AG04450 (cell line): ENCODE results near the gene ZSWIM5. TPM values are rescaled to one million over a fixed set of nuclear protein-coding genes. Genes with fewer than 3 reads are reported as not detected.
"Not testable (repeated sequence)": the region's sequence is repeated elsewhere in the genome, so short reads cannot be mapped to it uniquely, and the experiment has no call there.

Experiments used
- CTCF ChIA-PET: fragments of 300-600, 350-600 bp; formaldehyde crosslinking; extraction: SDS; loops from one replicate; lab custom pipeline; 2022; ENCODE audit warnings: antibody characterized with exemption, inconsistent platforms; lab: Charles Lee
- POLR2A ChIA-PET: fragments of 350-600 bp; formaldehyde crosslinking; extraction: SDS; loops from one replicate; lab custom pipeline; 2021; ENCODE audit warnings: antibody characterized with exemption, inconsistent platforms; lab: Yijun Ruan, JAX
- DNase-seq: peaks from one replicate; pipeline ENCODE4 v3.0.0-alpha.2; 2011; ENCODE audit warnings: low read depth, low spot score
- H3K27ac ChIP-seq: one replicate; pipeline ENCODE4 v1.5.1; 2012; ENCODE audit warnings: low read depth, low read length, control low read depth
- H3K27me3 ChIP-seq: one replicate; pipeline ENCODE4 v1.6.0; 2012; ENCODE audit warnings: low read length; ENCODE audit not compliant: control insufficient read depth, insufficient read depth
- H3K4me3 ChIP-seq: 2 replicates; pipeline ENCODE4 v1.5.1; 2011; ENCODE audit warnings: mild to moderate bottlenecking, low read depth, low read length, control low read depth
- H3K9me3 ChIP-seq: 2 replicates; pipeline ENCODE4 v1.5.1; 2012; ENCODE audit warnings: low read length; ENCODE audit not compliant: control insufficient read depth, insufficient read depth
- CTCF ChIP-seq: IDR thresholded peaks from 2 replicates; pipeline ENCODE4 v1.5.1; 2011; ENCODE audit warnings: low read depth, low read length, control low read depth, inconsistent platforms
- polyA plus RNA-seq: library from polyadenylated mRNA; depleted of rRNA; stranded (reverse); fragments of >200 nt; gene quantifications from 2 replicates; pipeline ENCODE4 v1.2.3, GENCODE V29; 2011

Gene ZSWIM5
- polyA plus RNA-seq, 1 experiment: 0.06 TPM

DNA sequence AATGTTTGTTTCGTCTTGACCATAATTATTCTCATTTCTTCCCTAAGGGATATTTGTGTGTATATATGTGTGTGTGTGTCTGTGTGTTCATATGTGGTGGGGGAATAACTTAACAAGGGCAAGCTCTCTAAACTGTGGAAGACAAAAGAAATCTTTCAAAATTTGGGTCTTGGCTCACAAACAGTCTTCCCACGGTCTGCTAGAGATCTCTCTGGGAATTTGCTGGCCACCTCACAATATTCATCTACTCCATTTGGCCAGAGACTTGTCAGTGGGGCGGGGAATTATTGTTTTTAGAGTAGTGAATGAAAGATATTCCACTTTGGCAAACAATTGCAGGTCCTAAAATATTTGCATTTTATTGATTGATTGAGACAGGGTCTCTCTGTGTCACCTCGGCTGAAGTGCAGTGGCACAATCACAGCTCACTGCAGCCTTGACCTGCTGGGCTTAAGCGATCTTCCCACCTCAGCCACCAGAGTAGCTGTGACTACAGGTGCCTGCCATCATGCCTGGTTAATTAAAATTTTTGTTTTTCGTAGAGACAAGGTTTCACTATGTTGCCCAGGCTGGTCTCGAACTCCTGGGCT is 212.0 kb downstream of the ZSWIM5 start:
- Histone ChIP-seq H3K9me3 (no peaks in the 10 kb centered on the region), H3K27me3 (no peaks in the 10 kb centered on the region), H3K27ac (no peak overlapping the region), H3K4me3 (no peak overlapping the region)
- ChIA-PET POLR2A (no interaction called here), CTCF (no interaction called here)
- no peak for TF ChIP-seq CTCF
- no peak for DNase-seq

DNA sequence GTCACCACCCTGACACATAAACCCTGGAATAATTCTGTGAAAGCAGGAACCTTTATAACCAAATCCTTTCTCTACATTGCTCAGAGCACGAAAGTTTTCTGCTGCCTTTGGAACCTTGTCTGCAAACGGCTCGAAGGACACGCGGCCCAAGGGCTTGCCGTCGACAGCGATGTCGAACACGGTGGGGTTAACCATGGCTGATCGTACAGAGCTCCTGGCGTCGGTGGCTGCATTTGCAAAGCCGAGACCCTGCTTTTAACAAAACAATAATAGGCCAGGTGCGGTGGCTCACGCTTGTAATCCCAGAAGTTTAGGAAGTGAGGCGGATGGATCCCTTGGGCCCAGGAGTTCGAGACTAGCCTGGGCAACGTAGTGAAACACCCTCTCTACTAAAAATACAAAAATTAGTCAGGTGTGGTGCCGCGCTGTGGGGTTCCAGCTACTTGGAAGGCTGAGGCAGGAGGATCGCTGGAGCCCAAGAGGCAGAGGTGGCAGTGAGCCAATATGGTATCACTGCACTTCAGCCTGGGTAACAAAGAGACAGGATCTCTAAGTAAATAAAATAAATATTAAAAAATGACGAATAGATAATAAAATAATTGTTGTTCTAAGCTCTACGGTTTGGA is 217.8 kb downstream of the ZSWIM5 start:
- CTCF ChIA-PET: no interaction called here
- no peak for TF ChIP-seq CTCF
- Histone ChIP-seq H3K9me3 (no peaks in the 10 kb centered on the region; the same call in 1 of the 2 replicates), H3K4me3 (no peak overlapping the region), H3K27me3 (no peaks in the 10 kb centered on the region), H3K27ac (no peak overlapping the region)
- no peak for DNase-seq
- POLR2A ChIA-PET: interaction anchor here (0.6 kb wide), 2 partner anchors 10 to 366 kb away, joined by 3 read pairs; no protein-coding TSS in a partner anchor

DNA sequence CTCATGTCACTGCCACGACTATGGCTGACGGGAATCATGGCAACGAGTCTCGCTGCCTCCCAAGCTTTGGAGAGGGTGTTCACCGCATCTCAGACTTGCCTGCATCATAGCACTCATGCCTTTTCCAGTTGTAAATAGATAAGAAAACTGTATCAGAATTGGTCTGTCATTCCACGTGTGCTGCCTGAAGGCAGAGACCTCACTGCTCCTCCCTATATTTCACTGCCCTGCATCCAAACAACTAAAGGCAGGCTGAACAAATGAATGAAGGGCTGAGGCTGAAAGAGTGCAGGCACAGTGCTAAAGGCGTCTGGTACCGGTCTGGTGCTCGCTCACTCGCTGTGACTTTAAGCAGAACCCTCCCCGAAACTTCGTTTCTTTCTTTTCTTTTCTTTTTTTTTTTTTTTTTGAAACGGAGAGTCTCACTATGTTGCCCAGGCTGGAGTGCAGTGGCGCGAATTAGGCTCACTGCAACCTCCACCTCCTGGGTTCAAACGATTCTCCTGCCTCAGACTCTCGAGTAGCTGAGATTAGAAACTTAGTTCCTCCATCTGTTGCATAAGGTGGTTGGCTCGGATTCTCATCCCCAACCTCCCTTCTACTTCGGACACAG is 220.6 kb downstream of the ZSWIM5 start:
- ChIA-PET POLR2A (interaction anchor here (0.5 to 1.6 kb wide), 7 partner anchors 26 to 1562 kb away, joined by 3 to 18 read pairs (median 3); partner anchors contain the start of genes HECTD3, PTCH2, ST3GAL3 and UROD), CTCF (interaction anchor here (0.6 to 2.0 kb wide), 4 partner anchors 26 to 186 kb away, joined by 3 to 12 read pairs (median 4); partner anchors contain the start of genes HECTD3, PLK3 and UROD)
- peak overlapping the region; percentile 65 for H3K27ac ChIP-seq
- H3K4me3 ChIP-seq: peak overlapping the region; percentile 99
- no peaks in the 10 kb centered on the region for H3K27me3 ChIP-seq
- no peak for TF ChIP-seq CTCF
- peak; percentile 4 for DNase-seq
- H3K9me3 ChIP-seq: no peaks in the 10 kb centered on the region; the same call in 1 of the 2 replicates

- H3K27me3 ChIP-seq, CTCF ChIA-PET, H3K27ac ChIP-seq, H3K9me3 ChIP-seq, DNase-seq, POLR2A ChIA-PET, H3K4me3 ChIP-seq: not testable (repeated sequence)
Measured at GRCh38 chr1:44977372-44977771, 229.0 kb downstream of the ZSWIM5 start.

GRCh38 chr1:44976252-44976651 is 230.2 kb downstream of the ZSWIM5 start:
- no peaks in the 10 kb centered on the region for H3K27me3 ChIP-seq
- ChIA-PET POLR2A (no interaction called here), CTCF (interaction anchor here (0.6 kb wide), 1 partner anchor 146 kb away, joined by 5 read pairs; no protein-coding TSS in a partner anchor)
- no peak for DNase-seq
- H3K4me3 ChIP-seq: no peak overlapping the region
- no peak for TF ChIP-seq CTCF
- no peak overlapping the region for H3K27ac ChIP-seq
- H3K9me3 ChIP-seq: no peaks in the 10 kb centered on the region
